Activated naive CD4-positive, alpha-beta T cell treated with Interleukin-2 at 50 U/mL for 16 hours (primary cell): ENCODE results near the gene SRRM1.
"Not testable (repeated sequence)": the region's sequence is repeated elsewhere in the genome, so short reads cannot be mapped to it uniquely, and the experiment has no call there.

Source experiments
- DNase-seq: peaks from one replicate; pipeline ENCODE4 v3.0.0-alpha.2; 2020

Gene SRRM1

GRCh38 chr1:24696041-24696755, 53.1 kb downstream of the SRRM1 start:
- no peak for DNase-seq

GRCh38 chr1:24696756-24697330, 53.7 kb downstream of the SRRM1 start:
- DNase-seq = no peak

- not testable (repeated sequence) for DNase-seq
Measured at GRCh38 chr1:24697453-24698001, 54.4 kb downstream of the SRRM1 start.

- DNase-seq = not testable (repeated sequence)
Measured at GRCh38 chr1:24698326-24698725, 55.2 kb downstream of the SRRM1 start.

- DNase-seq = no peak
Measured at GRCh38 chr1:24699628-24700027, 56.5 kb downstream of the SRRM1 start.

GRCh38 chr1:24702511-24703293, 59.6 kb downstream of the SRRM1 start:
- no peak for DNase-seq

- no peak for DNase-seq
Measured at GRCh38 chr1:24704411-24705259, 61.5 kb downstream of the SRRM1 start.

GRCh38 chr1:24705260-24706073, 62.4 kb downstream of the SRRM1 start:
- peak; percentile 20 for DNase-seq

- not testable (repeated sequence) for DNase-seq
Measured at GRCh38 chr1:24706074-24706389, 62.9 kb downstream of the SRRM1 start.

- DNase-seq = no peak
Measured at GRCh38 chr1:24707687-24708086, 64.6 kb downstream of the SRRM1 start.

- DNase-seq = no peak
Measured at GRCh38 chr1:24708938-24709337, 65.8 kb downstream of the SRRM1 start.

GRCh38 chr1:24709791-24710441, 66.8 kb downstream of the SRRM1 start:
- DNase-seq = peak; percentile 14

GRCh38 chr1:24711329-24711728, 68.2 kb downstream of the SRRM1 start:
- no peak for DNase-seq

GRCh38 chr1:24713176-24713575, 70.1 kb downstream of the SRRM1 start:
- DNase-seq = no peak

GRCh38 chr1:24713736-24714135, 70.6 kb downstream of the SRRM1 start:
- DNase-seq = no peak

GRCh38 chr1:24714859-24715520, 71.9 kb downstream of the SRRM1 start:
- peak; percentile 34 for DNase-seq

GRCh38 chr1:24715658-24716057, 72.6 kb downstream of the SRRM1 start:
- DNase-seq = no peak

GRCh38 chr1:24717887-24718650, 75.0 kb downstream of the SRRM1 start:
- no peak for DNase-seq

GRCh38 chr1:24720152-24720551, 77.0 kb downstream of the SRRM1 start:
- DNase-seq = no peak

- DNase-seq = no peak
Measured at GRCh38 chr1:24721533-24721932, 78.4 kb downstream of the SRRM1 start.
